Progenitor cell of endocrine pancreas (in vitro differentiated cells): ENCODE data around the gene TMC8. TPM values are rescaled to one million over a fixed set of nuclear protein-coding genes. Genes with fewer than 3 reads are reported as not detected.
A peak's percentile ranks its signal among the peaks of the same experiment; 100 is the strongest.

ENCODE experiments used
- DNase-seq: peaks from one replicate; pipeline ENCODE4 v3.0.0; 2021; ENCODE audit warnings: low spot score; ENCODE audit not compliant: unreplicated experiment
- H3K27ac Mint-ChIP-seq: 2 replicates; pipeline ENCODE4 v1.8.0; 2021; ENCODE audit warnings: mild to moderate bottlenecking, moderate library complexity, mixed read lengths
- H3K27me3 Mint-ChIP-seq: 2 replicates; pipeline ENCODE4 v1.8.0; 2021; ENCODE audit warnings: mixed read lengths
- H3K36me3 Mint-ChIP-seq: 2 replicates; pipeline ENCODE4 v1.8.0; 2022; ENCODE audit warnings: mixed read lengths; ENCODE audit not compliant: insufficient read depth
- H3K4me1 Mint-ChIP-seq: 2 replicates; pipeline ENCODE4 v1.8.0; 2021; ENCODE audit warnings: low read depth, mixed read lengths
- H3K4me3 Mint-ChIP-seq: 2 replicates; pipeline ENCODE4 v1.8.0; 2021; ENCODE audit warnings: low read depth, mild to moderate bottlenecking, moderate library complexity, mixed read lengths
- H3K9me3 Mint-ChIP-seq: 2 replicates; pipeline ENCODE4 v1.8.0; 2021; ENCODE audit warnings: low read depth, mixed read lengths
- total RNA-seq: library from RNA; stranded (reverse); gene quantifications from 2 replicates; pipeline ENCODE4 v1.2.1, GENCODE V29; 2021
- TF ChIP-seq, protein P1 (sequence below): fragments of 200-600 bp; sonication (generic); IDR thresholded peaks from one replicate; pipeline ENCODE4 v1.5.0; 2021; ENCODE audit warnings: antibody characterized with exemption, mild to moderate bottlenecking; ENCODE audit not compliant: unreplicated experiment

The TMC8 gene
- total RNA-seq, 1 donor from 2014 or later: 0.12 TPM

DNA sequence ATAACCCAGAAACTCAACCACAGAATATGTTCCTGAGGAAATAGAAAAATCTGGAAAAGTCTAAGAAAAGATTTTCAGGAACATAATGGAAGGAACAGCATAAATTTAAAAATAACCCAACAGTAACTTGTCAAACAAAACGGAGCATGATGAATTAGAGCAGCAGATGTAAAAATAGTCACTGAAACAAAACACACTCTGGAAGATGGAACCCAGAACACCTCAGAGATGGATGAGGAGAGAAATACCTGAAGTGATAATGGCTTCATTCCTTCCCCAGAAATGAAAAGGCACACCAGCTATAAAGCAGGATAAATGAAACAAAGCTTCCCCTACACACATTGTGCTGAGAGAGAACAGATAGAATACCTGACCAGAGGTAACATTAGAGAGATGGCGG, 49.9 kb downstream of the TMC8 start:
- H3K4me1 Mint-ChIP-seq: peaks cover 9% of the 10 kb centered on the region
- no peak overlapping the region for H3K27ac Mint-ChIP-seq
- H3K4me3 Mint-ChIP-seq: no peak overlapping the region
- H3K27me3 Mint-ChIP-seq: no peaks in the 10 kb centered on the region
- H3K36me3 Mint-ChIP-seq: peaks cover 5% of the 10 kb centered on the region
- H3K9me3 Mint-ChIP-seq: no peaks in the 10 kb centered on the region
- no peak for DNase-seq
- TF ChIP-seq, protein P1, sequence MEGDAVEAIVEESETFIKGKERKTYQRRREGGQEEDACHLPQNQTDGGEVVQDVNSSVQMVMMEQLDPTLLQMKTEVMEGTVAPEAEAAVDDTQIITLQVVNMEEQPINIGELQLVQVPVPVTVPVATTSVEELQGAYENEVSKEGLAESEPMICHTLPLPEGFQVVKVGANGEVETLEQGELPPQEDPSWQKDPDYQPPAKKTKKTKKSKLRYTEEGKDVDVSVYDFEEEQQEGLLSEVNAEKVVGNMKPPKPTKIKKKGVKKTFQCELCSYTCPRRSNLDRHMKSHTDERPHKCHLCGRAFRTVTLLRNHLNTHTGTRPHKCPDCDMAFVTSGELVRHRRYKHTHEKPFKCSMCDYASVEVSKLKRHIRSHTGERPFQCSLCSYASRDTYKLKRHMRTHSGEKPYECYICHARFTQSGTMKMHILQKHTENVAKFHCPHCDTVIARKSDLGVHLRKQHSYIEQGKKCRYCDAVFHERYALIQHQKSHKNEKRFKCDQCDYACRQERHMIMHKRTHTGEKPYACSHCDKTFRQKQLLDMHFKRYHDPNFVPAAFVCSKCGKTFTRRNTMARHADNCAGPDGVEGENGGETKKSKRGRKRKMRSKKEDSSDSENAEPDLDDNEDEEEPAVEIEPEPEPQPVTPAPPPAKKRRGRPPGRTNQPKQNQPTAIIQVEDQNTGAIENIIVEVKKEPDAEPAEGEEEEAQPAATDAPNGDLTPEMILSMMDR: no peak

DNA sequence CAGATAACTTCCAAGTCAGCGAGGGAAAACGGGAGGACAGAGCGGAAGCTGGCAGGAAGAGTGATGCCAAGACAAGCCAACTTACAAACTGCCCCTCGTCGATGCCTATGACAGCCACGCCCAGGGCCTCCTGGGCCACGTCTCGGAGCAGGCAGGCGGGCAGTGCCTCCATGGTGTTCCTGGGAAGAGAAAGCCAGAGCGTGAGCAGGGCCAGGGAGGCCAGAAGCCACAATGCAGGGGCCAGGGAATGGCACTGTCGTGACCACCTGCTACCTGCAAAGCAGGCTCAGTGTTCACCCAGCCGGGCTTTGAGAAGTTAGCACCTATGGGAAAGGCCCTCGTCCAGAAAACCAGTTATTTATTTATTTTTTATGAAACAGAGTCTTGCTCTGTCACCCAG, 51.9 kb downstream of the TMC8 start:
- DNase-seq: no peak
- Mint-ChIP-seq H3K36me3 (peaks cover 6% of the 10 kb centered on the region), H3K4me3 (no peak overlapping the region), H3K4me1 (peaks cover 12% of the 10 kb centered on the region), H3K27me3 (no peaks in the 10 kb centered on the region), H3K9me3 (no peaks in the 10 kb centered on the region), H3K27ac (no peak overlapping the region)
- TF ChIP-seq, protein P1: no peak

DNA sequence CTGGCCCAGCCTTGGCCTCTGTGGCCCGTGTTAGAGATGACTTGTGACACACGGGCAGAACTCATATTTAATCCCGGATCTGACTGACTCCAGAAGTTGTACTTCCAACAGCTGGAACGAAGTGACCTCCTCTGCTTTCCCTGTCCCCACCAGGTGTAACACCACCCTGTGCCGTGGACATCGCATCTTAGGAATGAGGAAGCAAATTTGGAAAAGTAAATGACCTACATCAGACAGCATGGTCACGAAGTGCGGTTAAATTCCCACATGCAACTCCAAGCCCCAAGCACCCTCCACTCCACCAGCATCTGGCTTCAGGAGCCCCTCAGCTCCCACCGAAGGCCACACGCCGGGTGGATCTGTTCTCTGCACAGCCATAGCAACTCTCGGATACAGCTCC, 53.3 kb downstream of the TMC8 start:
- Mint-ChIP-seq H3K4me3 (no peak overlapping the region), H3K27me3 (no peaks in the 10 kb centered on the region)

DNA sequence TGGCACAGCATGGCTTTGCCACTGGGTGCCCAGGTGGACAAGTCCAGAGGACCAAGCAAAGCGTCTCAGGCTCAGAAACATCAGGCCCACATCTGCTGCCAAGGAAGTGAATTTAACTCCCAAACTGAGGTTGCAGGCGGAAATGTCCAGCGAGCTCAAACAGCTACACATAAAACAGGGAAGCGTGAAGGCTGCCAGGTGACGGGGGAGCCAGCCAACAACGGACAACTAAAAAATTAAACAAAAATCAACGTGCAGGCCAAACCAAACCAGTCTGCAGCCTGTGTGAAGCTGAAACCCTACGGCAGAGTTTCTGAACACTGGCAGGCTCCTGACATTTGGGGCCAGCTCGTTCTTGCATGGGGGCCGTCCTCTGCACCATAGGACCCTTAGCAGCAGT, 53.8 kb downstream of the TMC8 start:
- no peaks in the 10 kb centered on the region for H3K9me3 Mint-ChIP-seq
- no peak overlapping the region for H3K4me3 Mint-ChIP-seq
- no peaks in the 10 kb centered on the region for H3K27me3 Mint-ChIP-seq
- H3K27ac Mint-ChIP-seq: no peak overlapping the region
- peaks cover 6% of the 10 kb centered on the region for H3K36me3 Mint-ChIP-seq
- H3K4me1 Mint-ChIP-seq: peaks cover 14% of the 10 kb centered on the region
- DNase-seq: no peak
- TF ChIP-seq, protein P1: no peak

More for the DNA sequence above, 53.3 kb downstream of the TMC8 start:
- DNase-seq: no peak
- TF ChIP-seq, protein P1: no peak
- H3K36me3 Mint-ChIP-seq: peaks cover 6% of the 10 kb centered on the region
- H3K9me3 Mint-ChIP-seq: no peaks in the 10 kb centered on the region
- peaks cover 14% of the 10 kb centered on the region for H3K4me1 Mint-ChIP-seq
- H3K27ac Mint-ChIP-seq: no peak overlapping the region

DNA sequence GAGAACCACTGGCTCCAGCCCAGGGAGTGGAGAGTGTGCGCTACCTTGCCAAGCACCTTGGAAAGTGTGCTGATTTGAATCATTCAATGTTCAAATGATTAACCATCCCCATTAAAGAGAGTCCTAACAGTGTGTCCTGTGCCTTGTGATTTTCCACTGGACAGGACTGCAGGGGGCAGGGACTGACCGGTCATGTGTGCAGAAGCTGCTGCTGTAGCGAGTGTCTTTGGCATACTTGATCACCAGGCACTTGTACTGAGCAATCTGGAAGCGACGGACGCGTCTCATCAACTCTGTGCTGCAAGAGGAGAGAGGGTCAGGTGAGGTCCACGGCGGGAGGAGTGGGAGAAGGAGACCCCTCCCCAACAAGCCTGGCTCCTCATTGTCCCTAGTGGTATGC, 54.3 kb downstream of the TMC8 start:
- peak overlapping the region; percentile 27 for H3K4me3 Mint-ChIP-seq
- peaks cover 14% of the 10 kb centered on the region for H3K4me1 Mint-ChIP-seq
- no peak overlapping the region for H3K27ac Mint-ChIP-seq
- TF ChIP-seq, protein P1: no peak
- H3K9me3 Mint-ChIP-seq: no peaks in the 10 kb centered on the region
- DNase-seq: no peak
- H3K36me3 Mint-ChIP-seq: peaks cover 6% of the 10 kb centered on the region
- H3K27me3 Mint-ChIP-seq: no peaks in the 10 kb centered on the region
